Uterus (tissue), 4 donors: ENCODE measurements around the gene CLIC6. TPM values are rescaled to one million over a fixed set of nuclear protein-coding genes. Genes with fewer than 3 reads are reported as not detected.

Experiments
- DNase-seq, 2 donors: peaks; one replicate each; pipeline ENCODE4 v3.0.0-alpha.2; 2019 to 2020
- H3K27ac ChIP-seq, 2 donors: fragments of 200-600 bp; sonication (generic); 1 replicate in 1 of 2; 2 replicates in 1 of 2; pipeline ENCODE4 v1.5.1; 2016 to 2018
- H3K27me3 ChIP-seq, 2 donors: fragments of 200-600 bp; sonication (generic); one replicate each; pipeline ENCODE4 v1.5.1; 2018 to 2019; ENCODE audit warnings: control low read depth in 1 of 2
- H3K36me3 ChIP-seq, 2 donors: fragments of 200-600 bp; sonication (generic); one replicate each; pipeline ENCODE4 v1.5.1; 2019; ENCODE audit warnings: control low read depth in 1 of 2
- H3K4me1 ChIP-seq, 2 donors: fragments of 200-600 bp; sonication (generic); one replicate each; pipeline ENCODE4 v1.5.1; 2018 to 2019; ENCODE audit warnings: control low read depth in 1 of 2
- H3K4me3 ChIP-seq, 2 donors: fragments of 200-600 bp; sonication (generic); 1 replicate in 1 of 2; 2 replicates in 1 of 2; pipeline ENCODE4 v1.5.1; 2018 to 2019; ENCODE audit warnings: mild to moderate bottlenecking in 1 of 2
- H3K9me3 ChIP-seq, 2 donors: fragments of 200-600 bp; sonication (generic); one replicate each; pipeline ENCODE4 v1.5.1; 2019; ENCODE audit warnings: control low read depth in 1 of 2
- CTCF ChIP-seq, 4 experiments: fragments of 200-600 bp in 2 of 4; fragments of 450-650 bp in 2 of 4; sonication (generic) in 2 of 4; IDR thresholded peaks; one replicate each; pipeline ENCODE4 v1.5.1; 2016 to 2019; ENCODE audit warnings: antibody characterized with exemption in 4 of 4, mild to moderate bottlenecking in 2 of 4, moderate library complexity in 1 of 4
- POLR2A ChIP-seq, 2 donors: fragments of 450-650 bp; IDR thresholded peaks; one replicate each; pipeline ENCODE4 v1.6.1; 2016; ENCODE audit warnings: antibody characterized with exemption in 2 of 2, mild to moderate bottlenecking in 1 of 2, moderate library complexity in 1 of 2
- intact Hi-C: fragments of 100-400 bp; cut with DNase I; formaldehyde crosslinking; loops from one replicate; pipeline ENCODE4 v1.15.1; 2023; ENCODE audit warnings: low total_unique reads
- total RNA-seq, 4 donors: library from RNA; depleted of rRNA in 3 of 4; stranded (reverse); fragments of >200 nt in 3 of 4; gene quantifications; one replicate each; pipeline versions ENCODE4 v1.1.0 to v1.2.4, GENCODE V29; 2014 to 2023
- donor health status: DM: yes; HTN: yes; CAD: no.

Gene CLIC6
- total RNA-seq, 4 donors from 2014 or later: under 0.01 to 0.69 (median 0.38) TPM

- no peaks in the 10 kb centered on the region for H3K4me1 ChIP-seq
- no peak for DNase-seq
- H3K27ac ChIP-seq: no peak overlapping the region
- H3K4me3 ChIP-seq: no peak overlapping the region
- intact Hi-C loops: no loop called here
- H3K36me3 ChIP-seq: no peaks in the 10 kb centered on the region
- no peaks in the 10 kb centered on the region for H3K27me3 ChIP-seq
- no peaks in the 10 kb centered on the region for H3K9me3 ChIP-seq
- TF ChIP-seq POLR2A (IDR thresholded peaks at IDR 0.05): no peak
- TF ChIP-seq CTCF (IDR thresholded peaks at IDR 0.05): no peak
These were observed 86.2 kb downstream of the CLIC6 start for GRCh38 chr21:34754690-34755647.

GRCh38 chr21:34761758-34762330 is 93.0 kb downstream of the CLIC6 start:
- Histone ChIP-seq H3K4me1 (no peaks in the 10 kb centered on the region), H3K9me3 (no peaks in the 10 kb centered on the region), H3K4me3 (no peak overlapping the region), H3K27me3 (no peaks in the 10 kb centered on the region), H3K36me3 (no peaks in the 10 kb centered on the region), H3K27ac (no peak overlapping the region)
- intact Hi-C loops: no loop called here
- TF ChIP-seq CTCF (IDR thresholded peaks at IDR 0.05) (no peak), POLR2A (IDR thresholded peaks at IDR 0.05) (no peak)
- no peak for DNase-seq

GRCh38 chr21:34762786-34763185 is 94.0 kb downstream of the CLIC6 start:
- TF ChIP-seq POLR2A (IDR thresholded peaks at IDR 0.05) (no peak), CTCF (IDR thresholded peaks at IDR 0.05) (no peak)
- H3K27me3 ChIP-seq: no peaks in the 10 kb centered on the region

GRCh38 chr21:34764715-34765284 is 96.0 kb downstream of the CLIC6 start:
- intact Hi-C loops: no loop called here
- Histone ChIP-seq H3K4me3 (no peak overlapping the region), H3K9me3 (no peaks in the 10 kb centered on the region), H3K27ac (no peak overlapping the region), H3K27me3 (no peaks in the 10 kb centered on the region), H3K36me3 (no peaks in the 10 kb centered on the region), H3K4me1 (no peaks in the 10 kb centered on the region)
- TF ChIP-seq CTCF (IDR thresholded peaks at IDR 0.05) (no peak), POLR2A (IDR thresholded peaks at IDR 0.05) (no peak)
- DNase-seq: no peak

More at GRCh38 chr21:34762786-34763185, 94.0 kb downstream of the CLIC6 start:
- Histone ChIP-seq H3K4me3 (no peak overlapping the region), H3K9me3 (no peaks in the 10 kb centered on the region), H3K4me1 (no peaks in the 10 kb centered on the region), H3K36me3 (no peaks in the 10 kb centered on the region), H3K27ac (no peak overlapping the region)
- intact Hi-C loops: no loop called here
- no peak for DNase-seq

GRCh38 chr21:34765619-34766018 is 96.8 kb downstream of the CLIC6 start:
- TF ChIP-seq CTCF (IDR thresholded peaks at IDR 0.05) (no peak), POLR2A (IDR thresholded peaks at IDR 0.05) (no peak)
- DNase-seq: no peak
- H3K9me3 ChIP-seq: no peaks in the 10 kb centered on the region
- no peaks in the 10 kb centered on the region for H3K36me3 ChIP-seq
- no peak overlapping the region for H3K27ac ChIP-seq
- intact Hi-C loops: no loop called here
- no peaks in the 10 kb centered on the region for H3K27me3 ChIP-seq
- H3K4me3 ChIP-seq: no peak overlapping the region
- H3K4me1 ChIP-seq: no peaks in the 10 kb centered on the region
